ENCODE measurements around the gene INSR.
"Not testable (repeated sequence)": the region's sequence is repeated elsewhere in the genome, so short reads cannot be mapped to it uniquely, and the experiment has no call there.

The INSR gene

GRCh38 chr19:7153022-7153421, 141.2 kb downstream of the INSR start:
- Histone ChIP-seq H3K27me3 (ENCODE audit: insufficient read depth, poor library complexity, severe bottlenecking) (no peaks in the 10 kb centered on the region), H3K9me3 (ENCODE audit: severe bottlenecking) (no peaks in the 10 kb centered on the region), H3K4me3 (ENCODE audit: severe bottlenecking) (no peak overlapping the region), H3K36me3 (ENCODE audit: low read depth) (no peaks in the 10 kb centered on the region), H3K27ac (ENCODE audit: poor library complexity, severe bottlenecking) (no peak overlapping the region), H3K4me1 (ENCODE audit: insufficient read depth, poor library complexity, severe bottlenecking) (no peaks in the 10 kb centered on the region)
- TF ChIP-seq, protein P1, sequence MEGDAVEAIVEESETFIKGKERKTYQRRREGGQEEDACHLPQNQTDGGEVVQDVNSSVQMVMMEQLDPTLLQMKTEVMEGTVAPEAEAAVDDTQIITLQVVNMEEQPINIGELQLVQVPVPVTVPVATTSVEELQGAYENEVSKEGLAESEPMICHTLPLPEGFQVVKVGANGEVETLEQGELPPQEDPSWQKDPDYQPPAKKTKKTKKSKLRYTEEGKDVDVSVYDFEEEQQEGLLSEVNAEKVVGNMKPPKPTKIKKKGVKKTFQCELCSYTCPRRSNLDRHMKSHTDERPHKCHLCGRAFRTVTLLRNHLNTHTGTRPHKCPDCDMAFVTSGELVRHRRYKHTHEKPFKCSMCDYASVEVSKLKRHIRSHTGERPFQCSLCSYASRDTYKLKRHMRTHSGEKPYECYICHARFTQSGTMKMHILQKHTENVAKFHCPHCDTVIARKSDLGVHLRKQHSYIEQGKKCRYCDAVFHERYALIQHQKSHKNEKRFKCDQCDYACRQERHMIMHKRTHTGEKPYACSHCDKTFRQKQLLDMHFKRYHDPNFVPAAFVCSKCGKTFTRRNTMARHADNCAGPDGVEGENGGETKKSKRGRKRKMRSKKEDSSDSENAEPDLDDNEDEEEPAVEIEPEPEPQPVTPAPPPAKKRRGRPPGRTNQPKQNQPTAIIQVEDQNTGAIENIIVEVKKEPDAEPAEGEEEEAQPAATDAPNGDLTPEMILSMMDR (IDR thresholded peaks at IDR 0.05; ENCODE audit: poor library complexity, severe bottlenecking), result no peak
- ATAC-seq (ENCODE audit: low read depth) (no peak), DNase-seq (ENCODE audit: low spot score) (no peak)

DNA sequence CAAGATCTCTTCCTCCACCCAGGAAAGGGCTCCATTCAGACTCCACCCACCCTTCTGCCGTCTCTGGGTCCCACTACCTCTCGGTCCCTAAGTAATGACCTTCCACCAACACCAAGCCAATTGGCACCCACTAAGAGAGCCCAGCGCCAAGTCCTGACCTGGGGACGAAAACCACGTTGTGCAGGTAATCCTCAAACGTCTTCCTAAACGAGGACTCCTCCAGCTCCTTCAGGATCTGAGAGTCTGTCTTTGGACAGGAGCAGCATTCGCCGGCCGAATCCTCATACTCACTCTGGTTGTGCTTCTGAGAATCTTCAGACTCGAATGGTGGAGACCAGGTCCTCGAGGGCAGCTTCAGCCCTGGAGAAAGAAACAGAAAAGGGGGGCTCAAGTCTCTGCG, 141.6 kb downstream of the INSR start:
- ATAC-seq (ENCODE audit: low read depth) (peak; percentile 52; the same call in 1 of the 3 replicates), DNase-seq (ENCODE audit: low spot score) (no peak)
- H3K27me3 ChIP-seq (ENCODE audit: insufficient read depth, poor library complexity, severe bottlenecking), result no peaks in the 10 kb centered on the region
- no peaks in the 10 kb centered on the region for H3K9me3 ChIP-seq (ENCODE audit: severe bottlenecking)
- TF ChIP-seq, protein P1 (IDR thresholded peaks at IDR 0.05; ENCODE audit: poor library complexity, severe bottlenecking), result no peak
- no peaks in the 10 kb centered on the region for H3K4me1 ChIP-seq (ENCODE audit: insufficient read depth, poor library complexity, severe bottlenecking)
- H3K27ac ChIP-seq (ENCODE audit: poor library complexity, severe bottlenecking), result no peak overlapping the region
- H3K36me3 ChIP-seq (ENCODE audit: low read depth), result no peaks in the 10 kb centered on the region
- no peak overlapping the region for H3K4me3 ChIP-seq (ENCODE audit: severe bottlenecking)

DNA sequence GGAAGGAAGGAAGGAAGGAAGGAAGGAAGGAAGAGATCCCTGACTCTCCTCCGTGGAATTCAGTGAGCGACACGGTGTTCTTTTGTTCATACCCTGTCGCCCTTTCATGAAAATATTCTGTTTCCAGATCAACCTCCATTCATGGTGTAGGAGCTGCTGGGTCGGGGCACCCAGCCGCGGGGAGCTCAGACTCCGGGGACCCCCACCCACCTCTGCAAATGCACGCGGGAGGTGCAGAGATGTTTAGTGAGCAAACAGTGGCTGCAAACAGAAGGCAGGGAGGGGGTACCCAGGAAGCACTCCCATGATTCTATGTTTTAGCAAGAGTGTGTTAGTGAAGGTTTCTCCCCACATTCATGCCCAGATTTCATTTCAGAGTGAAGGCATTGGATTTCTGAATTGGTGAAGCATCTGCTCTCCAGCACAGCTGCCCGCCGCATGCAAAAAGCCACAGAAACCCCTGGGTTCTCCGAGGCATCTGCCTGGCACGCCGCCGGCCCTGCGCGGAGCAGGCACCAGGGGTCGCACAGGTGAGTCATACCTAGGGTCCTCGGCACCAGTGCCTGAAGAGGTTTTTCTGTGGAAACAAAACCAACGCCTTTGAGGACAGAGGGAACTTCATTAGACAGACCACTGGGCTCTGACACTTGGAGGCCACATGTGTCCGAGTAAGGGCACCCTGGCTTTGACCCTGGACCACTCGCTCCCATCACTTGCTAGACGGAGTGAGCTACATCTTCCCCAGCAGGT, 144.1 kb downstream of the INSR start:
- no peaks in the 10 kb centered on the region for H3K27me3 ChIP-seq (ENCODE audit: insufficient read depth, poor library complexity, severe bottlenecking)
- H3K4me3 ChIP-seq (ENCODE audit: severe bottlenecking), result no peak overlapping the region
- DNase-seq (ENCODE audit: low spot score), result no peak
- H3K27ac ChIP-seq (ENCODE audit: poor library complexity, severe bottlenecking), result no peak overlapping the region
- H3K36me3 ChIP-seq (ENCODE audit: low read depth), result no peaks in the 10 kb centered on the region
- no peaks in the 10 kb centered on the region for H3K4me1 ChIP-seq (ENCODE audit: insufficient read depth, poor library complexity, severe bottlenecking)
- no peaks in the 10 kb centered on the region for H3K9me3 ChIP-seq (ENCODE audit: severe bottlenecking)
- TF ChIP-seq, protein P1 (IDR thresholded peaks at IDR 0.05; ENCODE audit: poor library complexity, severe bottlenecking), result no peak
- no peak for ATAC-seq (ENCODE audit: low read depth)

- not testable (repeated sequence) for ATAC-seq (ENCODE audit: low read depth); H3K4me1 ChIP-seq (ENCODE audit: insufficient read depth, poor library complexity, severe bottlenecking); H3K4me3 ChIP-seq (ENCODE audit: severe bottlenecking); H3K36me3 ChIP-seq (ENCODE audit: low read depth); H3K27me3 ChIP-seq (ENCODE audit: insufficient read depth, poor library complexity, severe bottlenecking); H3K27ac ChIP-seq (ENCODE audit: poor library complexity, severe bottlenecking); DNase-seq (ENCODE audit: low spot score); H3K9me3 ChIP-seq (ENCODE audit: severe bottlenecking)
These were observed 147.0 kb downstream of the INSR start for GRCh38 chr19:7147119-7147675.

DNA sequence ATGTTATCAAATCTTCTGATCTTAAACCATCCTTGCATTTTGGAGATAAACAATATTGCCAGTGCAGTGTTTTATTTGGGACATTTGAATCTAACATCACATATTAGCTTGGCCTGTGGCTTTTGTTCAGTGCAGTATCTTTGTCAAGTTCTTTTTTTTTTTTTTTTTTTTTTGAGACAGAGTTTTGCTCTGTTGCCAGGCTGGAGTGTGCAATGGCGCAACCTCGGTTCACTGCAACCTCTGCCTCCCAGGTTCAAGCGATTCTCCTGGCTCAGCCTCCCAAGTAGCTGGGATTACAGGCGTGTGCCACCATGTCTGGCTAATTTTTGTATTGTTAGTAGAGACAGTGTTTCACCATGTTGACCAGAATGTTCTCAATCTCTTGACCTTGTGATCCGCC, 148.1 kb downstream of the INSR start:
- not testable (repeated sequence) for H3K4me3 ChIP-seq (ENCODE audit: severe bottlenecking); H3K4me1 ChIP-seq (ENCODE audit: insufficient read depth, poor library complexity, severe bottlenecking); H3K27me3 ChIP-seq (ENCODE audit: insufficient read depth, poor library complexity, severe bottlenecking); H3K27ac ChIP-seq (ENCODE audit: poor library complexity, severe bottlenecking); H3K36me3 ChIP-seq (ENCODE audit: low read depth); ATAC-seq (ENCODE audit: low read depth); H3K9me3 ChIP-seq (ENCODE audit: severe bottlenecking); DNase-seq (ENCODE audit: low spot score)

DNA sequence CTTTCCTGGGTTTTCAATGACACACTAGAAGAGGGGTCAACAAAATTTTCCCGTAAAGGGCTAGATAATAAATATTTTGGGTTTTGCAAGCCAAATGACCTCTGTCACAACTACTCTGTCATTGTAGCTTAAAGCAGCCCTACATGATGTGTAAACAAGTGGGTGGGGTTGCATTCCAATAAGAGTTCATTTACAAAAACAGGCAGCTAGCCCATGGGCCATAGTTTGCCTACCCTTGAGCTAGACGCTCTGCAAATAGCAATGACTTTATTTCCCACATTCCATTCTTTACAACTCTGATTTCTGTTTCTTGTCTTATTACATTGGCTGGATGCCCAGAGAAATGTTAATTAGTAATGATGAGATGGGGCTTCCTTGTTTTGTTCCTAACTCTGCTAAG, 148.7 kb downstream of the INSR start:
- no peaks in the 10 kb centered on the region for H3K9me3 ChIP-seq (ENCODE audit: severe bottlenecking)
- no peak overlapping the region for H3K4me3 ChIP-seq (ENCODE audit: severe bottlenecking)
- H3K27ac ChIP-seq (ENCODE audit: poor library complexity, severe bottlenecking), result no peak overlapping the region
- DNase-seq (ENCODE audit: low spot score) (no peak), ATAC-seq (ENCODE audit: low read depth) (no peak)
- H3K27me3 ChIP-seq (ENCODE audit: insufficient read depth, poor library complexity, severe bottlenecking), result no peaks in the 10 kb centered on the region
- H3K36me3 ChIP-seq (ENCODE audit: low read depth), result no peaks in the 10 kb centered on the region
- H3K4me1 ChIP-seq (ENCODE audit: insufficient read depth, poor library complexity, severe bottlenecking), result no peaks in the 10 kb centered on the region
- TF ChIP-seq, protein P1 (IDR thresholded peaks at IDR 0.05; ENCODE audit: poor library complexity, severe bottlenecking), result no peak
